Activated CD4-positive, alpha-beta T cell treated with anti-CD3 and anti-CD28 coated beads, Interleukin-2, amount 50 U/mL, for 48 hours (primary cell): ENCODE measurements around the gene THRB.
"Not testable (repeated sequence)": the region's sequence is repeated elsewhere in the genome, so short reads cannot be mapped to it uniquely, and the experiment has no call there.

Experiments used
- DNase-seq, 2 experiments: peaks; one replicate each; pipeline ENCODE4 v3.0.0-alpha.2; 2020

The THRB gene

DNA sequence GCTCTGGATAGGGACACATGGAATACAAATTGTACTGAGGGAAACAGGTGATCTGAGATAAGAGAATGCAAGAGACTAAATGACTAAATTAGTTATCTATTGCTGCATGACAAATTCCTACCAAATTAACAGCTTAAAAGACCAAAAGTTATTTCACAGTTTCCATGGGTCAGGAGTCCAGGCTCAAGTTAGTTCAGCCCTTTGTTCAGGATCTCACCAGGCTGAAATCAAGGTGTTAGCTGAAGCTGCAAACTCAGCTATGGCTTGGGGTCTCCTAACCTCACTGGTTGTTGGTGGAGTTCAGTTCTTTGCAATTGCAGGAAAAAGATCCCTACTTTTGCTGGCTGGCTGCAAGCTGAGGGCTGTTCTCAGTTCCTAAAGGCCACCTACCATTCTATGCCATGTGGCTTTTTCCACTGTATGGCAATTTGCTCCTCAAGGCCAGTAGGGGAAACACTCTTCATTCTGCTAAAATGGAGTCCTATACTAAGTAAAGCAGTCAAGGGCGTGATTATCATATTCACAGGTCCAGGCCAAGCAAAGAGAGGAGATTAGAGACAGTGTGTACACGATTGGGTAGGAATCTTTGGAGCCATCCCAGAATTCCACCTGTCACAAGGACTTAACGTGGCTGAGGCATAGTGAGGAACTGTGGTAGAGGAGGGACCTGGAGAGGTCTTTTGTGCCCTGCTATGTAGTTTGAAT is 53.7 kb downstream of the THRB start:
- no peak for DNase-seq

DNA sequence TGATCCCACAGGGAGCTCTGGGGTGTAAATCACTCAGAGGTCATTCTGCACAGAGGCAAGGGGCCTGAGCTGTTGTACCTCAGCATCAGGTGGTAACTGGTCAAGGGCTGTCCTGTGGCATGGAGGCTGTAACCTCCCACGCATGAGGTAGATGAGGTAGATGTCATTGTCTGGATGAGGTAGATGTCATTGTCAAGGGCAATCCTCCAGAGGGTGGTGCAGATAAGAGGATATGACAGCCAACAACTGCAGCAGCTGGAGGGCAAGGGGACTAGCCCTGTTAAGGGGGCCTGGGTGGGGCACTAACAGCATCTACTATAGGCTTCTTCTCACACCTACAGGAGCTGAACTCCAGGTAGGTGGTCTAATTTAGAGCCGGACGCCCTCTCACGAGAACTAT is 55.6 kb downstream of the THRB start:
- no peak for DNase-seq

DNA sequence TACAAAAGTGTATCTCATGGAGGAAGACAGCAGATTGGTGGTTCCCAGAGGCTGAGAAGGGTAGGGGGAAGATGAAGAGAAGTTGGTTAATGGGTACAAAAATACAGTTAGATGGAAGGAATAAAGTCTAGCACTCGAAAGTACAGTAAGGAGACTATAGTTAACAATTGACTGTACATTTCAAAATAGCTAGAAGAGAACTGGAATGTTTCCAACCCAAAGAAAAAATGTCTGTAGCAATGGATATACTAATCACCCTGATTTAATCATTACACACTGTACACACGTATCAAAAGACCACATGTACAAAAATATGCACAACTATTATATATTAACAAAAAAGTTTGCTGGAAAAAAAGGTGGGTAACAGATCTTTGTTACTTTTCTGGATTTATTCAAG is 57.3 kb downstream of the THRB start:
- DNase-seq: no peak

DNA sequence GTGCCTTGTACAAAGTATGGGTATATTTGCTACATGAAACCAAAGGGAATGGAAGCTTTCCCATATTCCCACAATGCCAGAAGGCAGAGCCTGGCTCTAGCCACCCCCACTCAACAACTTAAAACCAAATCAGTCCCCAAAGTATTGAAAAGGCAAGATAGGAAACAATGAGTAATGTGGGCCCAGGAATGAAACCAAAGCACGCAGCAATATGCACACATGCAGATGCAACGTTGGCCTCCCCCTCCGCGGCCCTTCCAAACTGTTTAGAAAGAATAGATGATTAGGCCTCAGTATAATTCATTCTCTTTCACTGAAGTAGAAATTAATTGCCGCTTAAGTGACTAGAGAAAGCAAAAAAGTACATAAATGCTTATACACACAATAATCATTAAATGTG is 59.1 kb downstream of the THRB start:
- no peak for DNase-seq

DNA sequence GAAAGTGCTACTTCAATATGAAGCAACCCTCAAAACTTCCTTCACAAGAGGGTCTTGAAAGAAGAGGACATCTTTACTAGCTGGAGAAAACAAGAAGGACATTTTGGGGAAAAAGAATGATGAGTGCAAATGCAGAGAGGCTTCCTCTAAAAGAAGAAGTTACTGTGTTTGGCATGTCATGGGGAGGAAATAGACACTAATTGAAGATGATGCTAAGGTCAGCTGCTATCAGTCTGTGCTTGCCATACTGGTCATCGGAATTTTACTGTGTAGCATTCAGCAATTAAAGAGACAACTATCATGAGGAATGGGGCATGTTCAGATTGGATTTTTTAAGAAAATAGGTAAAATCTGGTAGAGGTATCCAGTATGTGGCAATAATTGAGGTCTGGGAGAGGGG is 60.0 kb downstream of the THRB start:
- no peak for DNase-seq

DNA sequence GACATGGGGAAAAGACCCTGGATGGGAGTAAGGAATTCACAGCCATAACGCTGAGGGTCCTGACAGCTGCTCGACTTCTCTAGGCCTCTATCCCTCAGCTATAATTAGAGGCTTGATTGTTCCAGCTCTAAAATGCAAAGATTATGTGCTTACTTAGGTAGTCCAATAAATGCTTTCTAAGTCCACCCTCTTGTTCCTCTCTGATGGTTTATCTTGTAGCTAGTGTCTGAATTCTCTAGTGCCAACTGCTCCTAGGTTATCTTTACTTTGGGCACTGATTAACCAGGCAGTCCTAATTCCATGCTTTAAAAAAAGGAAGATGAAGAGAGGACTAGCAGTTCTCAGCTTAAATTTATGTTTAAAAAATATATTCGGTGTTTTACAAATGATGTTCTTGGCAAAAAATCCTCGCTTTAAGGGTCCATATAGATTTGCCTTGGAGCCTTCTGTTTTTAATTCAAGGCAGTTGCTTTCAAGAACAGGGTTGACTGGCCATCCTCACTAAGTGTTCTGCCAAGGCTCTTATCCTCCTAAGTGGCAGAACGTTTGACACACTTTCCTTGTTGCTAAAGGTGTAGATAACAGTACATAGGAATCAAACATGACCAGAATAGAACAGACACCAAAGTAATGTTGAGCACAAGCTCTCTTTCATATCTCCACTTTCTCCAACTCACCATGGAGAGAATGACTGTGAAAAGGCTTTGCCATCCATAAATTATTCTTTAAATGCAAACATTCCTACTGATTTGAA is 60.6 kb downstream of the THRB start:
- DNase-seq: no peak

DNA sequence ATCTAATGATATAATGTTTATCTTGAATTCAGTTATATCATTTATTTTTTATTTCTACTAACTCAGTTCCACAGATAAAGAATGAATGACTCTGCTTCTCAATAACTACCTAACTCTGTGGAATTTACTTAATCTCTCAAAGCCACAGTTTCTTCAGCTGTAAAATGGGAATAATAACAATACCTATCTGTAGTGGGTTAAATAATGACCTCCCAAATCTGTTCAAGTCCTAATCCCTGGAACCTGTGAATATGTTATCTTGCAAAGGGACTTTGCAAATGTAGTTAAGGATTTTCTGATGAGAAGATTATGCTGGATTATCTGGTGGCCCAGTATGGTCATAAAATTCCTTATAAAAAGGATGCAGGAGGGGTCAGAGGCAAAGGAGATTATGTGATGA is 61.7 kb downstream of the THRB start:
- no peak for DNase-seq

DNA sequence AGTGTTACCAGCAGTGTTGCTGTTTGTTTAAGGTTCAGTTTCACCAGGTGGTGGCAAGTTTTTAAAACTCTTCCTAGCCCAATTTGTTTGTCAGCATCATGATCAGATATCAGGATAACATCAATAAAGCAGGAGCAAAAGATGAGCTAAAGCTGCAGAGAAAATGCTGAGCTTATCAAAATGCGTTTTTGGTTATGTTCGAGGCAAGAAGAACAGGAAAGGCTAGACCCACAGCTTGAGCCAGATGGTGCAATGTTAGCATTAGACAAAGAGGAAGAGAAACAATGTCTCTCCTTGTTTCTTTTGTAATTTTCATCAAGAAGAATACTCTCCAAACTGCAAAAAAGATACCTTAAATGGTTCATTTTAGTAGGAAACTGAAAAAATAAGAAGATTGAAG is 66.2 kb downstream of the THRB start:
- DNase-seq: no peak

DNA sequence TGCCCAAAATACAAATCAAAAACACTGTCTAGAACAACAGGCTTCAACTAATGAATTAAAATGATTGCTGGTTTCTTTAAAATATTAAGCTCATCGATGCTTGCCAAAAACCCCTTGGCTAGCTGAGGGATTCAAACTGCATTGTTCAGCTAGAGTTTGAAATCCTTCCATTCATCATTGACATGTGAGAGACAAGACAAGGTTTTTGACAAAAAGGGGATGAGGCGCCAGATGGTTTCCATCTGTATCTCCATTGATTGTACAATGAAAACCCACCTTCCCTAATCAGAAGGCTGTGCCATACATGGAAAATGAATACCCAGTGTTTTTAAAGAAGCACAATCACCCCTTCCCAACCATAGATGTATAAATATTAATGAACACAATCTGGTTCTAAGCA is 67.8 kb downstream of the THRB start:
- DNase-seq: no peak

DNA sequence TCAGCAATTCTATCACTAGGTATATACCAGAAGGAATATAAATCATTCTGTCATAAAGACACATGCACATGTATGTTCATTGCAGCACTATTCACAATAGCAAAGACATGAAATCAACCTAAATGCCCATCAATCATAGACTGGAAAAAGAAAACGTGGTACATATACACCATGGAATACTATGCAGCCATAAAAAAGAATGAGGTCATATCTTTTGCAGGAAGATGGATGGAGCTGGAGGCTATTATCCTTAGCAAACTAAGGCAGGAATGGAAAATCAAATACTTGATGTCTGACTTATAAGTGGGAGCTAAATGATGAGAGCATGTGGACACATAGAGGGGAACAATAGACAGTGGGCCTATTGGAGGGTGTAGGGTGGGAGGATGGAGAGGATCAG is 73.8 kb downstream of the THRB start:
- DNase-seq: not testable (repeated sequence)

DNA sequence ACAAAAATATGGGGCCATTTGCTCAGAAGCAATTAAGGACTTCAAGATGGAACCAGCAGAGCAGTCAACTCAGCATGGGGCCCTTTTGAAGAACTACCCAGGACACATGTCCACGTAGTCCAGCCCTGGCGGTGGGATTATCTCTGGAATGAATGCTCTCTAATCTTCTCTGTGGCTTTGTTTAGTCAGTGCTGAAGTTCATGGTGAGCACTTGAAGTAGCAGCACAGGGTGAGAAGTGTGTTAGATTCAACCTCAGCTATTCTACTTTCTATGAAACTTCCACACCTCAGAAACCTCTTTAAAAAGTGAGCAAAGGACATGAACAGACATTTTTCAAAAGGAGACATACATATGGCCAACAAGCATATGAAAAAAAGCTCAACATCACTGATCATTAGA is 74.4 kb downstream of the THRB start:
- DNase-seq: no peak

DNA sequence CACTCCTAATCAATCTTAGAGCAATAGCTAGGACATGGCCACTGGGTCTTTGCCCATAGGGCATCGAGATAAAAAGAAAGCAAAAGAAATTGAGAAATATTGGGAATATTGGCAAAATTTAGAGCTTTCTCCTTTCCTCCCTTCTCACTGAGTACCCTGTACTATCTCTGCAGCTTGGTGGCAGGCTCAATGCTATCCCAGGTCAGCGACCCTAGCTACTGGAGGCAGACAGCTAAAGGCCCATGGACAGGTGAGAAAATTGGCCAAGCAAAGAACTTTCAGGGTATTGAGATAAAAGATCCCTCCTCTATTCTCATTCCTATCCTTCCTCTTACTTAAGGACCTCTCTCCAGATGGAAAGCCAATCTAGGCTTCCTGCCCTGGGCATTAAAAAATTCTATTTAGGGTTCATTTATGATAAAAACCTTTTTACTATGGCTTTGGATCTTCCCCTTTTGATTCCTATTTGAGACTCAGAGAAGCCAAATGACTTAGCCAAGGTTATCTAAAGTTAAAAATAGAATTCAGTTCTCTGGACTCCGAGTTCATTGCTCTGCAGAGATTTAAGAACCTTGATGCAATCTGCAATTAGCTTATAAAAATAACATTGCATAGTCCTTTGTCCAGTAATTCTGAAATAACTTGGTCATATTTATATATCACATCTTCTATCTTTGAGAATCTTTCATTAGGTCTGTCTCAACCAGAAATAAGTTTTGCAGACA is 75.4 kb downstream of the THRB start:
- DNase-seq: no peak

DNA sequence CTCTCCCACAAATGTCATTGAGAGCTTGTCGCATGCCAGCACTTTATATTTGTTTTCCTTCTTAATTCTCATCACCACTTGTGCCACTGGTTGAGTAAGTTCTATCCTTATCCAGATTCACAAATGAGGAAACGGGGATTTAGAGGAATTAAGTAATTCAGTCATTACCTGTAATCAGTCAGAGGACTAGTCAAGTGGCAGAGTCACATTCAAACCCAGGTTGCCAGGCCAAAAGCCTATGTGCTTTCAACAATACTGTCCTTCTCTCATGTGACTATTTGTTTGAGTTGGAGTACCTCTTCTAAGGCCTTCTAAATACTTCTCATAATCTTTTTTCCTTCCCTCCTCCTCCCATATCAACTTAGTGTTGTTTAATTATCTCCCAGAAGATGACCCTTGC is 76.9 kb downstream of the THRB start:
- DNase-seq: no peak

DNA sequence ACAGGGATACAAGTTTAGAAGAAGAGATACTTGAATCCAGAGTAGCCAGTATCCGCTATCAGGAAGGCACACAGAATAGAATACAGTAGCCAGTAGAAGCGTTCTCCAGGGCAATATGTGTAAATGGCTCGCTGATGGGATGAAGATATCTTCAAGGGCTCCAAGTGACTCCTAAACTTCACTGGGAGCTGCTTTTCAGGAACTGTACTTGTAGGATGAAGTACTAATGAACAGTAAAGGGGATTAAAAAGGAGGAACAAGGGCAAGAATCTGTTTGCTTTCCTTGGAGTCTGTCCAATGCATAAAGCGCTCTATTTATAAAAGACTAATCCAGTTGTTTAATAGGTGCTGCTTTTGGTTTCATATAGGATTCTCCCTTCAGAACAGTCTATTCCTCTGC is 78.4 kb downstream of the THRB start:
- no peak for DNase-seq

DNA sequence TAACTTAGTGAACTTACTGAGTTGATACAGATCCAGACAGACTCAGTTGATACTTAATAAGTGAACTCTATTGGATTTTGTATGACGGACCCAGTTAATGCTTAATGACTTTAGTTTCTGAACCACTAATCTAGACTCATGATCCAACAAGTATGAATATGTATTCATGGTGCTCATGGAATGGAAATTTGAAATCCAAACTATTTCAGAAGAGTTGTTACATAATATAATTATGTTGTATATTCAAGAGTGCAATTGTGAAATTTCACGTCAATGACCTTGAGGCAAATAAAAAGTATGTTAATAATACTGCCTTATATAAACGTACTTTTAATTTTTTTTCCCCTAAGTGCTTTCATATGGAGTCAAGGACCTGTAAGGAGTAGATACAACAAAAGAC is 78.8 kb downstream of the THRB start:
- DNase-seq: no peak

DNA sequence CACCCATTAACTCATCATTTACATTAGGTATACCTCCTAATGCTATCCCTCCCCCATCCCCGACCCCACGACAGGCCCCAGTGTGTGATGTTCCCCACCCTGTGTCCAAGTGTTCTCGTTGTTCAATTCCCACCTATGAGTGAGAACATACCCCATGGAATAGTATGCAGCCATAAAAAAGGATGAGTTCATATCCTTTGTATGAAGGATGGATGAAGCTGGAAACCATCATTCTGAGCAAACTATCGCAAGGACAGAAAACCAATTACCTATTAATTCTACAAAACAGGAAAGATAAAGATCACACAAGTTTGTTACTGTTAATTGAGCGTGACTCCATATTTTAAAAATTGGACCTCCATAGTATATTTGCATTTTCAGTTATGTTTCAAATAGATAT is 81.0 kb downstream of the THRB start:
- not testable (repeated sequence) for DNase-seq

DNA sequence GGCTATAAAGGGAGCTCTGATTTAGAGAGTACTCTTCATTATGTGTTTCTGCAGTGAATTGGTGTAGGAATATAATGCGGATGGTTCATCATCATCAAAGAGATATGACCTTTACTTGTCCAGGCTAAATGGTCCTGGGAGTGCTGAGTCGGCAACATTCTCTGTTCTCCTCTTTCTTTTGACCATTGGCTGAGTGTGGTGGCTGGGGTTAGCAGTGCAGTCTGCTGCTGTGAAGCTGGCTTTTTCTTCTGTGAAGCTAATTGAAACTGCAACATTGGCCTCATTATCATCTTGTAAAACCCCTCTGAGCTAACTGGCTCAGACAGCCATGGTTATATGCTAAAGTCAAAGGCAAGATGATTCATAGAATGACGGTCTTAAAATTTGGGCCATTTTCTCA is 83.8 kb downstream of the THRB start:
- no peak for DNase-seq

DNA sequence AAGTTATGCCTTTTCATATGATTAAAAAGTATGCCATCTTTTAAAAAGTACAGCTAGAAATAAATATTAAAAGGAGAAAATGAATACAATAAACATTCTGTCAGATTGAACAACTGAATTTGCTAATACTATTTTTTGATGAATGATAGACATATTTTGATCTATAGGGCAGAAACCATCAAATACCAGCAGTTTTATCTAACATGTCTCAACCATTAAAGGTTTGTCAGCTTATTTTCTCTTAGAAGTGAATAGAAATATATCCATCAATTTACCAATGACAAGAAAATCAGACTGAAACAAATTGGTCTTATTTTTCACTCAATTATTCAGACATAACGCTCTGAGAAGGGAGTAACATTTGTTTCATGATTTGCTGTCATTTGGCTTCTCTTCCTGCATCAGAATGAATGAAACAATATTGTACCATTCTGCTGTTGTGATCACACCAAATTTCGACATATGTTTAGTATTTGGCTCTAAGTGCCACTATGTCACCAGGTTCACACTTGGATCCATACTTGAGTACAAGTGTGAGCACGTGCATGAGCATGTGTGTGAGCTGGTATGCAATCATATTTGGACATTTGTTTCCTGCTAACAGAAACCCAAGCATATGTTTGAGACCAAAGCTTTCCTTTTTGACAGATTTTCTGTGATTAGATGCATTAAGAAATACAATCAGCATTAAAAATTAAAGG is 86.5 kb downstream of the THRB start:
- DNase-seq: no peak

DNA sequence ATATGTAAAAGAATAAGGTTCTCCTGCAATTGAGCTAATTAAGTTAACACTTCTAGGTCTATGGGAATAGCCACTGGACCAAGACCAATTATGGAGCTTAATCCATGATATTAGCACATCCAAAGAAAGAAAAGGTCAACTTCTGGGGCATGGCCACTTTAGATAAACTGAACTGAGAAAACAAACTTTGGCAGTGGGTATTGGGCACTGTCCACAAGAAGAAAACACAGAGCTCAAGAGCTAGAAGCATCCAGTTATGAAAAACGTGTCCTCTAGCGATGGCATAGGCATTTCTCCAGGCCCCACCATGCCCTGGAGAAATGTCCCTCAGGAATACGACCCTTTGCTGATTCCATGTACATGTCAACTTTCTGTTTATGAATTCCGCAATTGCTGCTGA is 87.8 kb downstream of the THRB start:
- DNase-seq: no peak

DNA sequence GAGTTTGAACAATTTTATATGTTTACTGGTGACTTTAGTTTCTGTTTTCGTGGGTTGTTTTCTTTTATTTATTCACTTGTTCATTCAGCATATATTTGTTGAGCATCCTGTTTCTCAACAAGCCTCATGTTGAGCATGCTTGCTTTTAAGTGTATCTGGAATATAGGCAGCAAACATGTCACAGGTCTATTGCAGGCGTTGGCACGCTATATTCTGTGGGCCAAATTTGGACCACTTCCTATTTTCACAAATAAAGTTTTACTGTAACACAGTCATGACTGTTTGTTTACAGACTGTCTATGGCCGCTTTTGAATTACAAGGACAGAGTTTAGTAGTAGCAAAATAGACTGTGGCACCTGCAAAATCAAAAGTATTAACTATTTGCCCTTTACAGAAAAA is 89.6 kb downstream of the THRB start:
- DNase-seq: no peak

DNA sequence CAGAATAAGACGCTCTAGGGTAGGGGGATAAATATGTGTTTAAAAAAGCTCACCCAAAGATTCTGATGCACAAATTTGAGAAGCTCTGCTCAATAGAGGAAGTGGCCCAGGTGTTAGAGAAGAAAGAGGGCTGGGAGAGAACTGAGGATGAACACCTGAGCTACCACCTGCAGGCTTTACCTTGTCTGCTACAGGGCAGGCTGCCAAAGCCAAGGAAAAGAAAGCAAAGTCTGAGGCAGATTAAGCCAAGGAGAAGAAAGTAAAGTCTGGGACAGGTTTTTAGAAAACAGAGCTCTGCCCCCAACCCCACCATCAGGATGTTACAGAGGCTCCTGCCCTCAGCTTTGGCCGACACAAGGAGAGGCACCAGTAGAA is 92.9 kb downstream of the THRB start:
- DNase-seq: no peak

DNA sequence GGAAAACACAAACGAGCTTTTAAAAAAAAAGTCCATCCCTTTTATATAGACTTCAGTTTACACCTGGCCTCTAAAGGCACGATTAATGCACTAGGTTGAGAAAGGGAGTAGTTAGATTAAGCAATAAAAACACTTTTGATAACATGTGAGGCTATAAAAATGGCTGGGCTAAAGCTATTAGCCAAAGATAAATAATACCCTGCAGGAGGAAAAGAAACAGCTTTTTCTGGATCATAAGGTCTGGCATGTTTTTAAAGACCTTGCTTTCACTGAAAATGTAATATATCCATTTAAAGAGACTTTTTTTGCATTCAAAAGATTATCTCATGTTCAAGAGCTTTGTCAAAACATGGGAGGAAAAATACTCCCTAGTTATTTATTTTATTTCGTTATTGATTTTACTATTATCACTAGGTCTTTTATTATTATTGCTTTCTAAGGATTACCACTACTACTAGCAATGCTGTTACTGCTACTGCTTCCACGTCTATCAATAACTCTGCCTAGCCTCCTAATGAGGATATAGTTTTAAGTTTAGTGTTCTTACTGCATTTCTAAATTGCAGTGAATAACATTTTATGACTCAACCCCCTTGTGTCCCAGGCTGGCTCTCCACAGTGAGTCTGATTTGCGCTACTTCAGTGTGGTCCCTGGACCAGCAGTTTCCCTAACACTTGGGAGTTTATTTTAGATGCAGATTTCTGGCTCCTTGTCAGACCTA is 93.4 kb downstream of the THRB start:
- DNase-seq: no peak

DNA sequence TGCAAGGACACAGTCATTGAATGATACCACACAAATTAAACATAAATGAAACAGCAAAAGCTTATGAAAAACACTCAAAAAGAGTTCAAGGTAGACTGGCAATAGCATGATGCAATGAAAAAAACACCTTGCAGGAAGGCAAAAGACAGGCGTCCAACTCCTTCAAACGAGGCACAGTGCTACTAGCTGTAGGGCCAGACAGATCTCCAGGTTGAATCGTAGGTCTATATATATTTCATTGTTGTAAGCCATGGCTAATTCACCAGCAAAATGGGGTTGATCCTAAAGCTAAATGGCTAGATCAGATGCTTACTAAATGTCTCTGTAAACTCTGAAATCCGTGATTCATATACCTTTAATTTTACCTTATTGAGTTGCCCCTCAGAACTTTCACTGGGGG is 94.2 kb downstream of the THRB start:
- no peak for DNase-seq
